Measurements from ENCODE around the gene THOC6. TPM values are rescaled to one million over a fixed set of nuclear protein-coding genes. Genes with fewer than 3 reads are reported as not detected.
A peak's percentile ranks its signal among the peaks of the same experiment; 100 is the strongest.

THOC6 gene
- total and polyA plus RNA-seq, 9 of the 15 experiments (the other 6 are each of a cell fraction or from before 2014, with no cell fraction given): 2.5 to 65.4 (median 42.3) TPM

GRCh38 chr16:3003582-3004270, 20.1 kb upstream of the THOC6 start (continued):
- TF ChIP-seq XRCC5 (IDR thresholded peaks at IDR 0.05; ENCODE audit: low read depth, low read length) (no peak), TOE1 (IDR thresholded peaks at IDR 0.05; ENCODE audit: borderline replicate concordance) (no peak), TOE1 (CRISPR knock-in tag; IDR thresholded peaks at IDR 0.05; ENCODE audit: borderline replicate concordance, low read depth) (no peak), POLR3G (IDR thresholded peaks at IDR 0.05; ENCODE audit: extremely low read depth, insufficient read length, insufficient replicate concordance) (no peak), ZBTB5 (IDR thresholded peaks at IDR 0.05) (no peak), TCF3 (CRISPR knock-in tag; IDR thresholded peaks at IDR 0.05) (peak; percentile 50; the same call in 1 of the 2 replicates), MYBL2 (IDR thresholded peaks at IDR 0.05; ENCODE audit: low read depth) (no peak), MYBL2 (CRISPR knock-in tag; IDR thresholded peaks at IDR 0.05; ENCODE audit: borderline replicate concordance) (no peak), ZNF184 (CRISPR knock-in tag; IDR thresholded peaks at IDR 0.05) (no peak), HIVEP1 (CRISPR knock-in tag; IDR thresholded peaks at IDR 0.05) (no peak), CEBPG (CRISPR knock-in tag; IDR thresholded peaks at IDR 0.05) (no peak), CEBPG (tag; conservative IDR thresholded peaks at IDR 0.05 in 1 of 2, IDR thresholded peaks at IDR 0.05 in 1 of 2) (no peak), RBM15 (IDR thresholded peaks at IDR 0.05; ENCODE audit: insufficient read depth, low read length) (no peak), CSDE1 (IDR thresholded peaks at IDR 0.05) (no peak), HMGXB4 (CRISPR knock-in tag; IDR thresholded peaks at IDR 0.05) (no peak), PHB2 (IDR thresholded peaks at IDR 0.05; ENCODE audit: low read depth) (no peak), ZNF347 (CRISPR knock-in tag; IDR thresholded peaks at IDR 0.05; ENCODE audit: low read depth) (no peak), CREB5 (CRISPR knock-in tag; IDR thresholded peaks at IDR 0.05) (no peak), ETV5 (CRISPR knock-in tag; IDR thresholded peaks at IDR 0.05; ENCODE audit: low read depth) (no peak), ZNF589 (CRISPR knock-in tag; IDR thresholded peaks at IDR 0.05; ENCODE audit: low read depth) (no peak), MEF2A (IDR thresholded peaks at IDR 0.05; ENCODE audit: control insufficient read depth, low read depth, low read length) (no peak), STAG1 (CRISPR knock-in tag; IDR thresholded peaks at IDR 0.05; ENCODE audit: borderline replicate concordance) (peak; percentile 19; the same call in 1 of the 2 replicates)

All from K562 (cell line).